HG03097 (cell line): ENCODE results near the gene DSTN.

Experiments
- ATAC-seq: cut with Tn5 transposase; IDR thresholded peaks from one replicate; pipeline ENCODE4 v1.9.1; 2021; ENCODE audit not compliant: unreplicated experiment, low FRiP score

The DSTN gene

DNA sequence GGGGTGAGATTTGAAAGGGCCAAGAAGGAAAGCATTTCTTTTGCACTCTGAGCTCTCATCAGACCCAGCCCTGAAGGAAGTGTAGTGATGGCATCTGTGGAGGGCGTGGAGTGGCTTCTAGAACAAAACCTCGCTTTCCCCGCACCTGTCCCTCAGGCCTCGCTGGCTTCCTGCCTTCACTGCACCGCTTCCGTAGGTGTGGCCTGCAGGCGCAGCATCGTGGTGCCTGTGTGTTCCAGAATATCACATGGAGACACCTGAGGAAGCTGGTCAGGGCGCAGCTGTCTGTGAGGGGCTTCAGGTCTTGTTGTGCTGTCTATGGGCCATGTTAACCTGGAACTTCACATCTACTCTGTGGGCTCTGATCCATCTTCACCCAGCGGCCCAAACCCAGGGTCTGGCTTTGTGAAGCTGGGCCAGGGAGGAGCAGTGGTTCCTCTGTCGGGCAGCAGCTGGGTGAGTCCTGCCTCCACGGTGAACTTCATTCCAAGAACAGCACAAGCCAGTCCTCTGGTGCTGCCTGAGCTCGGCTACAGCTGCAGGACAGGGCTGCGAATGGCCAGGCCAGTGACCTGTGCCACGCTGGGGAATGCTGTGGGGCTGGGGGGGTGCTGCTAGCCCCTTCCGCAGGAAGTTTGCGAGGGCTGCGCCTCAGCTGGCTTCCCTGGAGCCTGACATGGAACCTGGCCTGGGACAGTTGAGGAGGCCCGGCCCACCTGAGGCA lies 40.9 kb downstream of the DSTN start:
- no peak for ATAC-seq

DNA sequence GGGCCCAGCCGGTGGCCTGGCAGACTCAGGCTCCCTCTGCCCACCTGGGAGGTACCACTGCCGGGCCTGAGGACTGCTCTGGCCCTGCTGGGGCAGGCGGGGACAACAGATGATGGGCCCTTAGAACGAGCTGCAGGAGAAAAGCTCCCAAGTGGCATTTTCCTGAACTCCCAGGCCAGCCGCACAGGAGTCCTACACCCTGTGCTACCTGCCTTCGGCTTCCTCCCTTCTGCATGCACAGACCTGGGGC lies 41.3 kb downstream of the DSTN start:
- no peak for ATAC-seq

DNA sequence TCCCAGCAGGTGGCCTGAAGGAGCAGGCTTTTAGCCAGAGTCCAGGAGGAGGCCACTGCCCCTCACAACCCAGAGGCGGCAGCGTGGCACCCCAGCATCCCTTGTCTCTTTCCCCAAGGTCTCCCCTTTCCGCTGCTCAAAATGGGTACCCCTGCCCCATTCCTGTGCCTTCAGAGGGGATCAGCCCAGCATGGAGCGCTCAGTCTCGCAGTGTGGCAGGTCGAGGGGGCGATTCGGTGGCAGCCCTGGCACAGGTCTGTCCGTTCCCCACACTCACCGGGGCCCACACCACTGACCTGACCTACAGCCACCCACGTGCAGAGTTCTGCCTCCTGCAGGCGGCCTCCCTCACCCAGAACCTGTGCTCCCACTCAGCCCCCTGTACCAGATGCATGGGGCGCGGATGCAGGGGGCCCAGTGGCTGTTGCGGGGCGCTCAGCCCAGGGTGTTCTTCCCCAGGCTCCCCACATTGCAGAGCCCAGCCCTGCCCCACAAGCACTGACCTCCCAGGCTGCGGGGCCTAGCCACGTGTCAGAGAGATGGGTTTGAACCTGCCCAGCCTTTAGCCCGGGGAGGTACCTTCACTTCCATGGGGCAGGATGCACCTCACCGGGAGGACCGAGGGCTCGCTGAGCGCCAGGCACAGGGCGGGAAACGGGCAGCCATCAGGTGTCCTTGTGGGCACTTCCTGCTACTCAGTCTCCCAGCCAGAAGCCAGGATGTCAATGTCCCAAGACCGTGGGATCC lies 41.8 kb downstream of the DSTN start:
- ATAC-seq = no peak

DNA sequence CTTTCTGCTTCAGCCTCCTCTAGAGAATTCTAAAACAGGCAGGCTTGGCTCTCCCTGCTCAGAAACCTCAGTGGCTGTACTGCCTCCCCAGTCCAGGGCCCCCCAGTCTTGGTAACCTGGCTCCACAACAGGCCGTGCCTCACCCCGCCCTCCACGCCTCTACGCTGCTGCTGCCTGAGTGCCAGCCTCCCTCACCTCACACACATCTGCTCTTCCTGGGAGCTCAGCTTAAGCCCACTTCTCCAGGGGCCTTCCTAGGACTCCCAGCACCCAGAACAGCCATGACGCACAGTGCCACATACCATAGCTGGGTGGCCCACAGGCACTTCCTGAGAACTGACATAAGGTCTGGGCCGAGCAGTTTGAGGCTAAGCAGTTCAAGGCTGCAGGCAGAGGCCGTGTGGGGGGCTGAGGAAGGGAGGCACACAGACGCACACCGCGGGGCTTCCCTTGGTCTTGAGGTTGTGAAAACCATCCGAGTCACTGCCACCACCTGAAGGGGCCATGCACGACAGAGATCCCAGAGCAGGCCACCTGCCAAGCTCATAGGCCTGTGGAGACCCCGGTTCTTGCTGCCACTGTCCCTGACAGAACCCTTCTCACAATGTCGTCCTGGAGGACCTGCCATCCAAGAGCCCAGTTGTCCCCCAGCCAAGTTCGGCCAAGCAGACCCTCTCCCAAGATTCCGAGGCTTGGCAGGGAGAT lies 42.6 kb downstream of the DSTN start:
- no peak for ATAC-seq

DNA sequence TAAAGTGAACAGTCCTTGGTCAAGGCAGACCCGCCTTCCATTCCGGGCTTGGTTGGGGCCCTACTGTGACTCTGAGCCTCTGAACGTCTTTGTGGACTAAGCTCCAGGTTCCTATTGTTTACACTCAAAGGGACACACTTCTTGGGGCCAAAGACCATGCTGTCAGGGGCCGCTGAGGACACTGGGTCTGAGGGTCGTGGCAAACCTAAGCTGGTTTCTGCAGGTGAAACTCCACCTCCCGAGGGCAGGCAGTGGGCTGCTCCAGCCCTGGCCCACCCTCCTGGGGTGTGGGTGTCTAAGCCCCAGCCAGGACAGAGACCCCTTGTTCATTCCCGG lies 43.1 kb downstream of the DSTN start:
- no peak for ATAC-seq

DNA sequence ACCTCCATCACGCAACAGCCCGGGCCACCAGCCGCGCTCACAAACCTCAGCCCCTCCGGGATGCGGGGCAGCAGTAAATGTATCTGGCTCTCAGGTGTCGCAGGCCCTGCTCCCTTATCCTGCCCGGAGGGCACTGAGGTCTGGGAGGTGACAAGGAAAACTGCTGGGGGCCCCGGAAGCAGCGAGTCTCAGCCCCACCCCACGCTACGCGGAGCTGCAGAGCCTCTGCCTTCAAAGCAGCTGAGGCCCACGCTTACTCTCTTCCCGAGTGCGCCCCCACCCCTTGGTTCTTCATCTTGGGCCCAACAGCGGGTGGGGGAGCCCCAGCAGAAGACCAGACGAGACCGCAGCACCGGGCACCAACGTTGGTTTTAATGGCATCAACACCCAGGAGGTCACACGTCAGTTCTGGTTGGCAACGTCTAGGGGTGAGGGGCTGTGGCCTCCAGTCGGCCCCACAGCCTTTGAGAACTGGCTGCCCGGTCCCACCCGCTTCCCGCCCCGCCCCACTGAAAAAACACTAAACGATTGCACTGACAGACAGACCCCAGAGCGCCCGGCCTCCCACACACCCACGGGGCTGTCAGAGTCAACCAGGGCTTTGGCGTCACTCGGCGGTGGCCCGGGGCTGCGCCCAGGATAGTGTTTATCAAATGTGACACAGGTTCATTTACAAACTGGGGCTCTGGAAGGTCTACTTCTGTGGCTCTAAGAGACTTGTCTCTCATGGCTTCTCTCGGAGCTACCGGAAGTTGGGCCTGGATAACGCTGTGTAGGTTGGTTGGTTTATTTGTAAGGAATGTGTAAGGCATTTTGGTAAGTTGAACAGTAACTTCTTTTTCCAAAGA lies 43.7 kb downstream of the DSTN start:
- ATAC-seq = no peak

DNA sequence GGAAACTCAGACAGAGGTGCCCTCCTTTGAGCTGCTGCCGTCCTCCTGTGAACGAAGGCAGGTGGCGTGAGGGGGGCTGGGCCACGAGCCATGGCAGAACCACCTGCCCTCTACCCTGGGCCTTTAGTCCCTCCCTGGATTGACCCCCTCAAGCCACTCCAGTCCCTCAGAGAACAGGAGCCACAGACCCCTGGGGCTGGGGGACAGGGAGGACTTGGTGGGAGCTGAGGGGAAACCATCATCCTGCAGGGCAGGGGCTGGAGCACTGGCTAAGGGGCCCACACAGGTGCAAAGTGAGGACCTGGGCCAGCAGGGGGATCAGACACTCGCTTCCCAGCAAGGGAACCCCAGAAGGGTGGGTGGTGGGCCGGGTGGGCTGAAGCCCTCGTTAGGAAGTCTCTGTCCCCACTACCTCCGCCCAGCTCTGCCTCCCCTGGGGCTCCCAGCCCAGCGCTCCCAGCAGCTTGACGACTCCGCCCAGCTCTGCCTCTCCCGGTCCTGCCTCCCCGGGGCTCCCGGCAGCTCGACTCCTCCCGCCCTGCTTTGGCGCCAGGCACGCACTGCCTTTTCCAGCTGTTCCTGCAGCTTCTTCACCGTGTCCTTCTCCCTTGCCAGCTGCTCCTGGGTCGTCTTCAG lies 44.4 kb downstream of the DSTN start:
- no peak for ATAC-seq

DNA sequence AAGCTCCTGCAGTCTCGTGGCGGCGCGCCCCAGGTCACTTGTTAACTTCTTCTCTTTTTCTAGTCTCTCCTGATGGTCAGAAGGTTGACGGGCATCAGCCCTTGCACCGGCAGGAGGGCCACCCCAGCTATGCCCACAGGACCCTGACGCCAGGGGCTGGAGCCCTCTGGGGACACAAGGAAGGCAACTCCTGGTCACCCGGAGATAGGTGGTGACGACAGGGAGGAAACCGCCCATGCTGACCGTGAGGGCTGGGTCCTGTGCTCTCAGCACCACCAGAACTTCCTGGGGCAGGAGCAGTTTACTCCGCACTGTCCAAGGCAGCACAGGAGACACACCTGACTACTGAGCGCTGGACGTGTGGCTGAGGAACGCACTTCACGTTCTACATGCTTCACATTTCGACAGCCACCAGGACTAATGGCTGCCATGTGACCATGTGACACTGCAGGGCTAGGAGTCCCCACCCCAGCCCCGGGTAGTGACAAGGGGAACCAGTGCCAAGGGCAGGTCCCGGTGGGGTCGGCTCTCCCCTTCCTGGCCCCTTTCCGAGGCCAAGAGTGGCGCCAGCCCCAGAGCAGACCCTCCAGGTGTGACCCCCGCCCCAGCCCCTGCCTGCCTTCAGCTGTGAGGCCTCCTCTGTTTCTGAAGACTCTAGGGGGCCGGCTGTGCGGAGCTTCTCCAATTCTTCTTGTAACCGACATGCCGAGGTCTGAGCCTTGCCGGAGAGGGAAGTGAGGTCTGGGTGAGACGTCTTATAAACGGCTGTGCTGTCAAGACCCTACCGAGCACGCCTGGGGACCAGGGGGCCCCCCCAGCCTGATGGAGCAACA lies 45.2 kb downstream of the DSTN start:
- no peak for ATAC-seq

DNA sequence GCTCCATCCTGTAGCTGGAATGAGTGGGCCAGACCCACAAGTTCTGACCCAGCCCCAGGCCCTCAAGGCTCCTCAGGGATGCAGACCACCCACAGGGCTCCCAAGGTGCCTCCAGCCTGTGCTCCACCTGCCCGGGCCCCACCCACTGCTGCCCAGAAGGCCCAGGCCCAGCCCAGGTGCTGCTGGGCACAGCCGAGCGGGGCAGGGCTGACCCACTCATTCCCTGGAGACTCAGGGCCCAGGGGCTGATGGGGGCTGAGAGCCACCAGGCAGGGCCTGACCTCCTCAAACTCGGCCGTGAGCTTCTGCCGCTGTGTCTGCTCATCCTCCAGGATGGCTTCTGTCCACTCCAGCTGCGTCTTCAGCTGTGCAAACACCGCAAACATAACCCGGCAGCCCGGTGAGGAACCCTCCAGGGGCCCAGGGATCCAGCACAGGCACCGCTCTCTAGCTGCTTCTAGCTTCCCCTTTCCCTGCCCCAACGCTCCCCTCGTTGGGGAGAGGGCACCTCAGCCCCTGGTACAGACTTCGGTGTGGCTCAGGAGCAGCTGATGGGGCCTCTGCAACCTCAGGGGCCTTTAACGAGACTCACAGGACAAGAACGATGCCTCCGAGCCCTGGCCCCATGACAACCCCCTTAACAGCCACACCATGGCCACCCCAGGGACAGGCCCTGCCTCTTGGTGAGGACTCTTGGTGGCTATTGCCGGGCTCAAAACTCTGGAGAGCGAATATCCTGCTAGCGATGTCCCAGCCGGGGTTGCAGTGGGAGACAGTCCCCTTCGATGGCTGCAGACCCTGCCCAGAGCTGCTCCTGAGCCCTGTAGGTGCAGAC lies 46.0 kb downstream of the DSTN start:
- ATAC-seq = no peak

DNA sequence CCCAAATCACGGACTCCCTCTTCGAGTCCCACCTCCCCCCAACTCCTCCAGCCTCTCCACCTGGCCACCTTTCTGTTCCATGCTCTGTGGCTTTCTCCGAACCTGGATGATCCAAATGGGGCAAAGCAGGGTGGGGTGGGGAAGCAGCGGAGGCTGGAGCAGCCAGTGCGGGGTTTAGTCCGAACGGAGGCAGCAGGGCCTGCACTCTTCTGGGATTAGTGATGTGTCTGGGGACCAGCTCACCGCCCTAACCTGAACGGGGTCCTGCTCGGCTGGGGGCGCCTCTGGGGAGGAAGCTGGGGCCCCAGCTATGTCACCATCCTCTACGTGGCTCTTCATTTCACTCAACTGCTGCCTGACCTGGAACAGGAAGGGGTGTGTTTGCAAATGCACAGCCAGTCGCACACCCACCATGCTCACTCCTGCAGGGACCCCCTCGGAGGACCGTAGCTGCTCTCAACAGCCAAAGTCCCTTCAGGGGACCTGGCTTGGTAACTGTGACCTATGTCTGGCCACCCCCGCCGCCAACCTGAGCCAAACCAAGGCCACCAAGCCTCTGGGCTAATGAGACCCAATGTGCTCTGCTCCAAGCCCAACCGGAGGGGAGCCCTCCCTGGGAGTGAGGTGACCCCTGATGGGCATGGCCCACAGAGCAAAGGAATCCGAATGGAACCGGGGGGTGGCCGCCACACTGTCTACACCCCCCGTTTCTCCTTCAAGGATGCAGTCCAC lies 46.8 kb downstream of the DSTN start:
- no peak for ATAC-seq

DNA sequence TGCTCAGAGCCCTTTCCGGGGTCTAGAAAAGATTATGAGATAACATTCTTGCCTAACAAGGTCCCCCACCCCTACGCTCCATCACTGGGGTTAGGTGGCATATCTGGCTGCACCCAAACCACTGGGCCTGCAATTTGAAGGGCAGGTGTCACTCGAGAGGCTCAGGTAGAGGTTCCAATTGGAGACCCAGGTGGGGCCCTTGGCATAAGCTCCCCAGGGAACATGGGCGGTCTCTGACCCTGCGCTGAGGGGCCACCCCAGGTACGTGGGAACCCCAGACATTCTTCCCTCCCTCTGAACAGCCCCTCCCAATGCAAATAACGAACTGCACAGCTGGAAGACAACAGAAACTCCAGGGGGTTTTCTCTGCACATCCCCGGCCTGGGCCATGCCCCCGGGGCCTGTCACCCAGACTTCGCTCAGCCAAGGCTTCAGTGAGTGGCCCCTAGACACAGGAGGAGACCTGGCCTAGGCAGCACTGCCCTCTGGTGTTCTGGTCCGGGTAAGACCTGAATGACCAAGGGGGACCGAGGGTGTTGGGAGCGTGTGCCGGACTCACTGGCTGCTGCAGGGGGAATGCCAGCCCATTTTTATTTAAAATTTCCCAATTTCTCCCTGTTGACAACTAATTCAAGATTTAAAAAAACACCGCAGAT lies 47.5 kb downstream of the DSTN start:
- no peak for ATAC-seq

DNA sequence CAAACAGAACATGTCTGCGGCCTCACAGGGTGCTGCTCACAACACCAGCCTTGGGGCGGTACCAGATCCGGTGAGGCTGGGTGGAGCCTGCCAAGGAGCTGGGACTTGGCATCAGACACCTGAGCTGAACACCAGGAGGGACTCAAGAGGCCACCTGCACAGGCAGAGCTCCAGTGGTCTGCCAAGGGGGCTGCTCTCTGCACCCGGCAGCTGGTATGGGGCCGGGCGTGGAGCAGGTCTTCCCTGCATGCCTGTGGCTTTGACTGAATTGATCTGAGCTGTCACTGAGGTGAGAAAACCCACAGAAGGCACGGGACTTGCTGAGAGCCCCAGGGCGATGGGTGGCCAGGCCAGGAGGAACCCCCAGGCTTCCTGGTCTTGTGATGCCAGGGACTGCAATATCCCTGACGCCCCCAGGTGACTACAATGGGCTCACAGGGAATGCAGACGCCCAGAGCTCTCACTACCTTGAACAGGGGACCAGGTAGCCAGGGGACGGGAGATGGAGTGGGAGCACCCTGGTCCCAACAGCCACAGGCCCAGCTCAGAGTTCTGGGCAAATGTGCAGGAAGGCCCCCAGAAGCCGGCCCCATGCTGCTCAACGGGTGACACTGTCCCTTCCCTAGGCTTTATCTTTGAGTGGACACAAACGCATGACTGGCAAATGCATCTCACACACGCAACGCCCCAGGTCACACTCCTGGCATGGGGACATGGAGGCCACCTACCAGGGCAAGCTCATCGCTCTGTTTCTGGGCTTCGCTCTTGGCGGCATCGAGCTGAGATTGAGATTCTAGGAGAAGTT lies 48.2 kb downstream of the DSTN start:
- no peak for ATAC-seq

DNA sequence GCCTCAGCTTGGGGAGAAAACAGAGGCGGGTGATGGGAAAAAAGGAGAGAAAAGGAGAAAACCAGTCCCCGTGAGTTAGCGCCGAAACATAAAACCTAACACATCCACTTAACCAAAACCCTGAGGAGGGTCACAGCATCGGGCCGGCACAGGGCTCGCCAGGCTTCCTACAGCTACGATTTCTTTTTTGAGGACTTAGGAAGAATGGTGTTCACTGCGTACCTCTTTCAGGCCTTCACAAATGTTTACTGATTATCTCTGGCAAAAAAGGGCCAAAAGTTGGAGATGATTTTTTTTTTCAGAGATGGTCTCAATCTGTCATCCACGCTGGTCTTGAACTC lies 48.8 kb downstream of the DSTN start:
- ATAC-seq = no peak

DNA sequence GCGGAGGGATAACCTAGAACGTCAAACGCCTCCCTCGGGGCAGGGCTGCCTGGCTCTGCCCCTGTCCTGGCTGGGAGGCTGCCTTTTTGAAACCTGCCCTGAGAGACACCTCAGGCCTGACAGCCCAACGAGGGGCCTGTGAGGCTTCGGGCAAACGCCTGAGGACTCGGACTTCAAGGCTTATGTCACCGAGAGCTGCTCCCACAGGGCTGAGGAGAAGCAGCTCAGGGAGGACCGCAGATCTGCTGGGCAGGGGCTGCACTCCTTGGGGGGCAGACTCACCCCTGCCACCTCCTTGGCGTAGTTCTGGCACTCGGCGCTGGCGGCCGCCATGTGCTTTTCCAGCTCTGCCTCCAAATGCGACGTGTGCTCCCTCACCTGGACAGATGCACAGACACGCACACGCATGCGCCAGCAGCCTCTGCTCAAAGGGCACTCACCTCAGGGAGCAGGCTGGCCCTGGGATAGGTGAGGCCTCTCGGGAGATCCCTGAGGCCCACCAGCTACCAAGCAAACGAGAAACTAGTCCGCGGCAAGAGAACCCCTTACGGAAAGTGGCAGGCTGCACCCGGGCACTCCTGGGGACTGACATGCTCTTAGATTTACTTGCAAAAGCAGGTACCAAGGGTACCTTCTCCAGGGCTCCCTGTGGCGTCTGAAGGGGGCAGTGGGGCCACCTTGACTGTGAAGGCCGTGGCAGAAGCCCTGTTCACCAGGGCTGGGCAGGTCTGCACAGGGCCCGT lies 49.6 kb downstream of the DSTN start:
- ATAC-seq = no peak

DNA sequence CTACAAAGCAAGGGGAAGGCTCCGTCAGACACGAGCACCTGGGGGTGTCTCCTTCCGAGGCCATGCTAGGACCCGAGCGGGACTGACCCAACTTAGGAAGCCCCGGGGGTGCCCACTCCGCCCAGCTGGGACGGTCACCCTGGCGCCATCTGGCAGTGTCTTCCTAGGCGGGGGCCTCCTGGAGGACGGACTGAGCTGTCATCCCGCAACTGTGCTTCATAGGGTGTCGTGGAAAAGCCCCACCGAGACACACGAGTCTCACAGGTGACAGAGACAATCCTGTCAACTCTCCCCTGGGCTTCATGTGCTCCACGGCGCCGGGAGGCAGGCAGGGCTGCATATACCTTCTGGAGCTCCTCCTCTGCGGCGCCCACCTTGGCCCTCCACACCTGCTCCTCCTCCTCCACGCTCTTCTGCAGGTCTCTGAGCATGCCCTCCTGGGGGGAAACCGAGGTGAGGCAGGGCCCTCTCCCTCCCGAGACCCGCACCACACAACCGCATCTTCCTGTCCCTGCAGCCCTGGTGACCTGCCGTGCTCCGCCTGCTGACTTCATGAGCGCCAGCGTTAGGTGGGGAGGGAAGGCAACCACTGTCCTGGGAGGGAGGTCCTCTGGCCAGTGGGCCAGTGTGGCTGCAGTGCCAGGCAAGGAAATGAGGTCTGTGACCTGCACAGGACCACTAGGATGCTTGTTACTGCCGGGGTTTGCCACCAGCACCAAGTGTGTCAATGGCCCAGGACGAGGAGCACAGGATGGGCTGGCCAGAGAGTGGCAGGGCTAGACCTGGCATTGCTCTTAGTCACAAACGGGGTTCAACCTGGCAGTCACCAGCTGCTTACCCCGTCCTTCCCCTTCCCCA lies 50.7 kb downstream of the DSTN start:
- no peak for ATAC-seq
